ENCODE results near the gene SPTAN1.

SPTAN1 gene

GRCh38 chr9:128626181-128626580 is 73.8 kb downstream of the SPTAN1 start:
- Histone ChIP-seq H3K27me3 (replicated peaks; ENCODE audit: insufficient read depth, low read length) (no peaks in the 10 kb centered on the region), H2AFZ (ENCODE audit: low read length) (no peak overlapping the region), H3K27ac (ENCODE audit: low read length) (no peak overlapping the region), H3K4me1 (ENCODE audit: low read length) (no peaks in the 10 kb centered on the region), H3K9me3 (replicated peaks; ENCODE audit: insufficient read depth, low read length) (no peaks in the 10 kb centered on the region), H3K4me3 (ENCODE audit: low read length) (no peak overlapping the region), H4K20me1 (ENCODE audit: insufficient read depth, low read length) (no peaks in the 10 kb centered on the region), H3K4me2 (ENCODE audit: low read depth, low read length) (no peak overlapping the region), H3F3A (ENCODE audit: insufficient read depth, low read length) (0 out of 2 replicates have a peak, but pooled peaks cover 2% of the 10 kb centered on the region), H3K79me2 (ENCODE audit: low read length) (no peaks in the 10 kb centered on the region), H3K9ac (ENCODE audit: low read length) (no peak overlapping the region), H3K36me3 (replicated peaks; ENCODE audit: insufficient read depth, low read length) (no peaks in the 10 kb centered on the region; the same call in 1 of the 2 replicates), H3K9me2 (replicated peaks; ENCODE audit: insufficient read depth, low read length) (no peaks in the 10 kb centered on the region)
- no peak for TF ChIP-seq EZH2phosphoT487 (IDR thresholded peaks at IDR 0.05; ENCODE audit: low read length)
- TF ChIP-seq, protein P1, sequence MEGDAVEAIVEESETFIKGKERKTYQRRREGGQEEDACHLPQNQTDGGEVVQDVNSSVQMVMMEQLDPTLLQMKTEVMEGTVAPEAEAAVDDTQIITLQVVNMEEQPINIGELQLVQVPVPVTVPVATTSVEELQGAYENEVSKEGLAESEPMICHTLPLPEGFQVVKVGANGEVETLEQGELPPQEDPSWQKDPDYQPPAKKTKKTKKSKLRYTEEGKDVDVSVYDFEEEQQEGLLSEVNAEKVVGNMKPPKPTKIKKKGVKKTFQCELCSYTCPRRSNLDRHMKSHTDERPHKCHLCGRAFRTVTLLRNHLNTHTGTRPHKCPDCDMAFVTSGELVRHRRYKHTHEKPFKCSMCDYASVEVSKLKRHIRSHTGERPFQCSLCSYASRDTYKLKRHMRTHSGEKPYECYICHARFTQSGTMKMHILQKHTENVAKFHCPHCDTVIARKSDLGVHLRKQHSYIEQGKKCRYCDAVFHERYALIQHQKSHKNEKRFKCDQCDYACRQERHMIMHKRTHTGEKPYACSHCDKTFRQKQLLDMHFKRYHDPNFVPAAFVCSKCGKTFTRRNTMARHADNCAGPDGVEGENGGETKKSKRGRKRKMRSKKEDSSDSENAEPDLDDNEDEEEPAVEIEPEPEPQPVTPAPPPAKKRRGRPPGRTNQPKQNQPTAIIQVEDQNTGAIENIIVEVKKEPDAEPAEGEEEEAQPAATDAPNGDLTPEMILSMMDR (IDR thresholded peaks at IDR 0.05; ENCODE audit: low read length) = no peak
- TF ChIP-seq EZH2 (optimal IDR thresholded peaks at IDR 0.05; ENCODE audit: low read depth, low read length) = no peak
- DNase-seq = no peak

DNA sequence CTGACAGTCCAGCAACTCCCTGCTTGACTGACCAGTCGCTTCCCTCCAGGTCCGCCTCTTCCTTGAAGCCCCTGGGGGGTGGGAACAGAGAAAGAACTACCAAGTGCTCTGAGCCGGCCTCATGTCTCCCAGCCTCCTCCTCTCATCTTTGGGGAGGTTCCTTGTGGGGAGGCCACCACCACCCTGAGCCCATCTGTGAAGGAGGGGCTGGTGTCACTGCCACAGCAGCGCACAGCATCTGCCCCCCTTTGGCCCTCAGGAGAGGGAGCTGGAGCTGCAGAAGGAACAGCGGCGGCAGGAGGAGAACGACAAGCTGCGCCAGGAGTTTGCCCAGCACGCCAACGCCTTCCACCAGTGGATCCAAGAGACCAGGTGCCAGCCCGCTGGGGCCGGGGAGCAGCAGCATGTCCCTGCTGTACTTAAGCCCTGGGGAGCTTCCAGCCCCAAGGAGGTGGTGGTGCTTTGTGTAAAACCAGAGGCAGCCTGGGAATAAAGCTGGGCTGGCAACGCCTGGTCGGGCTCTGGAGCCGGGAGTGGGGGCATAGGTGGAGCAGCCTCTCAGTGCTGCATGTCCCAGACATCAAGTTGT is 74.8 kb downstream of the SPTAN1 start:
- TF ChIP-seq, protein P1 (IDR thresholded peaks at IDR 0.05; ENCODE audit: low read length) = no peak
- TF ChIP-seq EZH2 (optimal IDR thresholded peaks at IDR 0.05; ENCODE audit: low read depth, low read length) (no peak), EZH2phosphoT487 (IDR thresholded peaks at IDR 0.05; ENCODE audit: low read length) (no peak)
- no peaks in the 10 kb centered on the region for H3K79me2 ChIP-seq (ENCODE audit: low read length)
- no peak overlapping the region for H3K27ac ChIP-seq (ENCODE audit: low read length)
- H3K9me2 ChIP-seq (replicated peaks; ENCODE audit: insufficient read depth, low read length) = no peaks in the 10 kb centered on the region
- H3K4me1 ChIP-seq (ENCODE audit: low read length) = no peaks in the 10 kb centered on the region
- H3K9ac ChIP-seq (ENCODE audit: low read length) = no peak overlapping the region
- H3K4me2 ChIP-seq (ENCODE audit: low read depth, low read length) = no peak overlapping the region
- no peaks in the 10 kb centered on the region for H3F3A ChIP-seq (ENCODE audit: insufficient read depth, low read length)
- peaks cover 1% of the 10 kb centered on the region; the same call in 1 of the 2 replicates for H3K36me3 ChIP-seq (replicated peaks; ENCODE audit: insufficient read depth, low read length)
- H3K27me3 ChIP-seq (replicated peaks; ENCODE audit: insufficient read depth, low read length) = no peaks in the 10 kb centered on the region
- H4K20me1 ChIP-seq (ENCODE audit: insufficient read depth, low read length) = no peaks in the 10 kb centered on the region
- H3K4me3 ChIP-seq (ENCODE audit: low read length) = no peak overlapping the region
- no peak for DNase-seq
- H3K9me3 ChIP-seq (replicated peaks; ENCODE audit: insufficient read depth, low read length) = no peaks in the 10 kb centered on the region
- no peak overlapping the region for H2AFZ ChIP-seq (ENCODE audit: low read length)

DNA sequence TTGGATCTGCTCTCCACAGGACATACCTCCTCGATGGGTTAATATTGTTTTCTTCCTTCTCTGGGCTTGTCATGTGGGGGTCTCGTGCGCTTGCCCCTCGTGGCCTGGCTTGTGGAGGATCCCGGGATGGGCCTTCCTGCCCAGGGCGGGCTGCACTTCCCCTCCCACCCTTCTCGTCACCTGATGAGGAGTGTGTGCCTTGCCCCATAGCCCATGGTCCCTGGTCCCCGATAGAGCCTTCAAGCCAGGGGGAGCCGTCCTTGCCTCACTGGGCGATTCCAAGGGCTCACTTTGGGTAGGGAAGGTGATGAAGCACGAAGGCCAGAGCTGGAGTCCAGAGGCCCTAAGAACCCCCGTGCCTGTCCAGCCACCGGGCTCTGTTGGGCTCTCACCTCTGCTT is 75.5 kb downstream of the SPTAN1 start:
- Histone ChIP-seq H4K20me1 (ENCODE audit: insufficient read depth, low read length) (no peaks in the 10 kb centered on the region), H3K9me2 (replicated peaks; ENCODE audit: insufficient read depth, low read length) (no peaks in the 10 kb centered on the region), H3K4me3 (ENCODE audit: low read length) (no peak overlapping the region), H2AFZ (ENCODE audit: low read length) (no peak overlapping the region), H3K9me3 (replicated peaks; ENCODE audit: insufficient read depth, low read length) (no peaks in the 10 kb centered on the region), H3K4me1 (ENCODE audit: low read length) (no peaks in the 10 kb centered on the region), H3K27me3 (replicated peaks; ENCODE audit: insufficient read depth, low read length) (no peaks in the 10 kb centered on the region), H3K27ac (ENCODE audit: low read length) (no peak overlapping the region), H3K79me2 (ENCODE audit: low read length) (no peaks in the 10 kb centered on the region), H3K36me3 (replicated peaks; ENCODE audit: insufficient read depth, low read length) (peaks cover 3% of the 10 kb centered on the region; the same call in 1 of the 2 replicates), H3F3A (ENCODE audit: insufficient read depth, low read length) (no peaks in the 10 kb centered on the region), H3K4me2 (ENCODE audit: low read depth, low read length) (no peak overlapping the region), H3K9ac (ENCODE audit: low read length) (no peak overlapping the region)
- TF ChIP-seq EZH2phosphoT487 (IDR thresholded peaks at IDR 0.05; ENCODE audit: low read length) (no peak), EZH2 (optimal IDR thresholded peaks at IDR 0.05; ENCODE audit: low read depth, low read length) (no peak)
- TF ChIP-seq, protein P1 (IDR thresholded peaks at IDR 0.05; ENCODE audit: low read length) = no peak
- DNase-seq = no peak
